ENCODE results near the gene TIMMDC1. TPM values are rescaled to one million over a fixed set of nuclear protein-coding genes. Genes with fewer than 3 reads are reported as not detected.

TIMMDC1 gene, protein sequence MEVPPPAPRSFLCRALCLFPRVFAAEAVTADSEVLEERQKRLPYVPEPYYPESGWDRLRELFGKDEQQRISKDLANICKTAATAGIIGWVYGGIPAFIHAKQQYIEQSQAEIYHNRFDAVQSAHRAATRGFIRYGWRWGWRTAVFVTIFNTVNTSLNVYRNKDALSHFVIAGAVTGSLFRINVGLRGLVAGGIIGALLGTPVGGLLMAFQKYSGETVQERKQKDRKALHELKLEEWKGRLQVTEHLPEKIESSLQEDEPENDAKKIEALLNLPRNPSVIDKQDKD
- 201 and 238 TPM in 2 replicates for polyA plus RNA-seq

DNA sequence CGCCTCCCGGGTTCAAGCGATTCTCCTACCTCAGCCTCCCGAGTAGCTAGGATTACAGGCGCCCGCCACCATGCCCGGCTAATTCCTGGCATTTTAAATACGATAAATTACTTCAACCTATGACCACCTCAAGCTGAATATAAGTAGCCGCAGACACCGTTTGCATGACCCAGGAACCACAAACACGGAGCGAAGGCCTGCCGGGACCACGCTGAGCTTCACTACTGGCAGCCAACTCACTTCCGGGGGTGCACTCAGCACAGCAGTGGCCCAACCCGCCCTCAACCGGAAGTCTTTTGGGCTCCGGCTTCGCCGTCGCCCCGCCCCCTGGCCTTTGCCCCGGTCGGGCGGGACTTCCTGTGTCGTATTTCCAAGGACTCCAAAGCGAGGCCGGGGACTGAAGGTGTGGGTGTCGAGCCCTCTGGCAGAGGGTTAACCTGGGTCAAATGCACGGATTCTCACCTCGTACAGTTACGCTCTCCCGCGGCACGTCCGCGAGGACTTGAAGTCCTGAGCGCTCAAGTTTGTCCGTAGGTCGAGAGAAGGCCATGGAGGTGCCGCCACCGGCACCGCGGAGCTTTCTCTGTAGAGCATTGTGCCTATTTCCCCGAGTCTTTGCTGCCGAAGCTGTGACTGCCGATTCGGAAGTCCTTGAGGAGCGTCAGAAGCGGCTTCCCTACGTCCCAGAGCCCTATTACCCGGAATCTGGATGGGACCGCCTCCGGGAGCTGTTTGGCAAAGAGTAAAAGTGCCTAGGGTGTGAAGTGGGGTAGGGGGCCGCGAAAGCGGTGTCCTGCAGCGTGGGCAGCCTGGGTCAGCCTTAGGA lies at the start of gene TIMMDC1:
TSS of gene TIMMDC1 (plus strand) at position 362 of the 826 bp plus-strand sequence. CDS start at position 549, 187 bp downstream.

GRCh38 chr3:119463171-119464169 lies 34.9 kb upstream of the TIMMDC1 start, which contains the start of gene TMEM39A:
Gene TMEM39A, minus strand, starts transcription at chr3:119463615. Its CDS starts 1,541 bp downstream, at chr3:119462074.

GRCh38 chr3:119559441-119559963 lies 61.2 kb downstream of the TIMMDC1 start, which contains the start of gene CD80:
Gene CD80, minus strand, starts transcription at chr3:119559614. Its CDS starts 1,886 bp downstream, at chr3:119557728.

Other genes starting within 250 kb of the TIMMDC1 start
- gene ARHGAP31, start 204.2 kb upstream of the TIMMDC1 start, polyA plus RNA-seq = 1.0 and 1.6 TPM in 2 replicates
- gene TMEM39A, start 34.9 kb upstream of the TIMMDC1 start, polyA plus RNA-seq = 0.22 and 1.8 TPM in 2 replicates
- 32.5 and 38.2 TPM in 2 replicates for gene POGLUT1, start 29.6 kb upstream of the TIMMDC1 start, polyA plus RNA-seq
- 4.7 TPM in 1 of 2 replicates, not detected in the other for gene CD80, start 61.1 kb downstream of the TIMMDC1 start, polyA plus RNA-seq
- gene ADPRH, start 80.9 kb downstream of the TIMMDC1 start, polyA plus RNA-seq = 0.70 and 1.3 TPM in 2 replicates
- gene PLA1A, start 99.3 kb downstream of the TIMMDC1 start, polyA plus RNA-seq = 0.24 TPM in 1 of 2 replicates, not detected in the other
- gene POPDC2, start 162.0 kb downstream of the TIMMDC1 start, polyA plus RNA-seq = not detected in 2 replicates
- gene COX17, start 178.9 kb downstream of the TIMMDC1 start, polyA plus RNA-seq = 326 and 458 TPM in 2 replicates
- 10.5 and 17.1 TPM in 2 replicates for gene CFAP91, start 204.5 kb downstream of the TIMMDC1 start, polyA plus RNA-seq

Measured in Purkinje cell (primary cell).